Measurements from ENCODE around the gene STRN4.

The STRN4 gene

DNA sequence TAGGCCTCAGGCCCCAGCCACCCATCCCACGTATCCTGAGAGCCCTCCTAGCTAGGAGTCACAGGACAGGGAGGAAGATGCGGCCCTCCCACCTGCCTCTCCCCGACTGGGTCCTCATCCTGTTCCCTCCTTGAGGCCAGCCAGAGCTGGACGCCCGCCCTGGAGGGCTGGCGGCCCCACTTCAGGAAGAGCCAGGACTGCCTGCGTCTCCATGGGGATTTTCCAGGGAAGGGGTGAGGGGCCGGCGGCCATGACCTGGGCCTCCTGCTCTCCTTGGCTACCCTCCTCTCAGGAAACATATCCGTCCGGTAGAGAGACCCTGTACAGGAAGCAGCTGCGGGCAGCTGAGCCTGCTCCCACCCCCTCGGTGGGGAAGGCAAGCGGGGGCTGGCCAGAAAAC is 18.0 kb downstream of the STRN4 start:
- peak overlapping the region; percentile 42 for H3K9ac ChIP-seq (ENCODE audit: insufficient read length, low read depth)
- no peak overlapping the region for H3K4me3 ChIP-seq (ENCODE audit: insufficient read length, low read depth)
- H3K36me3 ChIP-seq (ENCODE audit: insufficient read depth, insufficient read length, low read length), result peaks cover 95% of the 10 kb centered on the region
- peaks cover 37% of the 10 kb centered on the region for H3K4me1 ChIP-seq (ENCODE audit: insufficient read depth, insufficient read length)
- no peaks in the 10 kb centered on the region for H3K9me3 ChIP-seq (ENCODE audit: insufficient read depth, low read length)
- no peak for DNase-seq (ENCODE audit: low read depth, low spot score)
- TF ChIP-seq YY1 (IDR thresholded peaks at IDR 0.05; ENCODE audit: insufficient read depth, insufficient read length), result no peak
- no peak for TF ChIP-seq ZNF274 (IDR thresholded peaks at IDR 0.05; ENCODE audit: low read depth, low read length)
- no peak for TF ChIP-seq SUZ12 (IDR thresholded peaks at IDR 0.05; ENCODE audit: extremely low read depth, insufficient read depth, insufficient read length)
- no peaks in the 10 kb centered on the region for H3K27me3 ChIP-seq (ENCODE audit: insufficient read depth, insufficient read length)

DNA sequence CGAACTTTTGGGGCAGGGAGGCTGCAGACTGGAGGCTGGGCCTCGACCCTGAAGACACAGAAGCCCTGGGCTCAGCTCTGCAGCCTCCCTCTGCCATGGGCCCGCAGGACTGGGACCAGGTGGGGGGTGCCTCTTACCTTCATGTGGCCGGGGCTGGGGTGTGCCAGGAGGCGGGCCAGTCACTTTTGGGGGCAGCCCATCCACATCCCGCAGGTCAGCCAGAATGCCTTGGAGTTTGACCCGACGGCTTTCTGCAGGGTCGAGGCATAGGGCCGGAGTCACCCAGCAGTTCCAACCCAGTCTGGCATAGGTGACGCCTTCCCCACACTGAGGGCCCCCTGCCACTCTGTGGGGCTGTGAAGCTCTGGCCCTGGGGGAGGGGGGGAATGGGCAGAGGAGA is 18.5 kb downstream of the STRN4 start:
- Histone ChIP-seq H3K27me3 (ENCODE audit: insufficient read depth, insufficient read length) (no peaks in the 10 kb centered on the region), H3K36me3 (ENCODE audit: insufficient read depth, insufficient read length, low read length) (peaks cover 95% of the 10 kb centered on the region), H3K4me1 (ENCODE audit: insufficient read depth, insufficient read length) (peaks cover 38% of the 10 kb centered on the region), H3K9me3 (ENCODE audit: insufficient read depth, low read length) (no peaks in the 10 kb centered on the region), H3K9ac (ENCODE audit: insufficient read length, low read depth) (peak overlapping the region; percentile 42), H3K4me3 (ENCODE audit: insufficient read length, low read depth) (no peak overlapping the region)
- no peak for DNase-seq (ENCODE audit: low read depth, low spot score)
- no peak for TF ChIP-seq ZNF274 (IDR thresholded peaks at IDR 0.05; ENCODE audit: low read depth, low read length)
- no peak for TF ChIP-seq YY1 (IDR thresholded peaks at IDR 0.05; ENCODE audit: insufficient read depth, insufficient read length)
- TF ChIP-seq SUZ12 (IDR thresholded peaks at IDR 0.05; ENCODE audit: extremely low read depth, insufficient read depth, insufficient read length), result no peak

DNA sequence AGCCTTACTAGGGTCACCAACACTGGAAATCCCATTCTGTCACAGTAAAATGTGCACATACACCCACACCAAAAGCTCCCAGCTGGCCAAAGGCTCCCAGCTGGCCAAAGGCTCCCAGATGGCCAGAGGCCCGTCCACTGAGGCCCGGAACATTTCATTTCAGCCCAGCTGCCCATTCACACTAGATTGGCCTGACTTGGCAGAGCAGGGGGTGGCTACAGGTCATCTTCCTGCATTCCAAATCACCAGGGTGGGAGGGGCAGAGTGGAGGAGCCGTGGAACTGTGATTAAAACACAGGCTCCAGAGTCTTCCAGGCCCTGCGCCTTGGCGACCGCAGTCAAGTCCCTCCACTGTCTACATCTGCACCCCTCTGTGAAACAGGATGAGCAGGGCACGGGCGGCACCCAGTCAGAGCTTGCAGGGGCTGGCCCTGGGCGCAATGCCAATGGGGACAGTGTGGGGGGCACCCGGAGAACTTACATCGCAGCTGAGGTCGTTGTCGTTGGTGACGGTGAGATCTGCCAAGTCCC is 19.2 kb downstream of the STRN4 start:
- Histone ChIP-seq H3K9ac (ENCODE audit: insufficient read length, low read depth) (no peak overlapping the region), H3K27me3 (ENCODE audit: insufficient read depth, insufficient read length) (no peaks in the 10 kb centered on the region), H3K9me3 (ENCODE audit: insufficient read depth, low read length) (no peaks in the 10 kb centered on the region), H3K4me3 (ENCODE audit: insufficient read length, low read depth) (no peak overlapping the region), H3K4me1 (ENCODE audit: insufficient read depth, insufficient read length) (peaks cover 35% of the 10 kb centered on the region), H3K36me3 (ENCODE audit: insufficient read depth, insufficient read length, low read length) (peaks cover 95% of the 10 kb centered on the region)
- no peak for DNase-seq (ENCODE audit: low read depth, low spot score)
- TF ChIP-seq ZNF274 (IDR thresholded peaks at IDR 0.05; ENCODE audit: low read depth, low read length) (no peak), SUZ12 (IDR thresholded peaks at IDR 0.05; ENCODE audit: extremely low read depth, insufficient read depth, insufficient read length) (no peak), YY1 (IDR thresholded peaks at IDR 0.05; ENCODE audit: insufficient read depth, insufficient read length) (no peak)

DNA sequence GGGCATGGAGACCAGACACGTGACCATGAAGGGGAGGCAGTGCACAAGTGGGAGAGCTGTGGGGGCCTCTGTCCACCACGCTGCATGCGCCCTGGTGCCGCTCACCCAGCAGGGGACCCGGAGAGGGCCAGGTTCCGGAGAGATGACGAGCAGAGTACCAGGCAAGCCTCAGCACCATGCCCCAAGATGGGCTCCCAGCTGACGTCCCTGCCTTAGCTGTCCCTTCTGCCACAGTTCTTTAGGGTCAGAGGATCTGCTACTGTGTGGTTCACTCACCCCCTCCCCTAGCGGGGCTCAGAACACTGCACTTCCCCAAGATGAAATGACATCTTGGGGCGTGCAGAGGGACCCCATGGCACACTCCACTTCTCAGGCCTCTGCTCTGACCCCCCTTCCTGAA is 19.7 kb downstream of the STRN4 start:
- no peak overlapping the region for H3K9ac ChIP-seq (ENCODE audit: insufficient read length, low read depth)
- peaks cover 35% of the 10 kb centered on the region for H3K4me1 ChIP-seq (ENCODE audit: insufficient read depth, insufficient read length)
- no peak for TF ChIP-seq SUZ12 (IDR thresholded peaks at IDR 0.05; ENCODE audit: extremely low read depth, insufficient read depth, insufficient read length)
- TF ChIP-seq ZNF274 (IDR thresholded peaks at IDR 0.05; ENCODE audit: low read depth, low read length), result no peak
- TF ChIP-seq YY1 (IDR thresholded peaks at IDR 0.05; ENCODE audit: insufficient read depth, insufficient read length), result no peak
- peaks cover 95% of the 10 kb centered on the region for H3K36me3 ChIP-seq (ENCODE audit: insufficient read depth, insufficient read length, low read length)
- no peak for DNase-seq (ENCODE audit: low read depth, low spot score)
- H3K4me3 ChIP-seq (ENCODE audit: insufficient read length, low read depth), result no peak overlapping the region
- no peaks in the 10 kb centered on the region for H3K9me3 ChIP-seq (ENCODE audit: insufficient read depth, low read length)
- H3K27me3 ChIP-seq (ENCODE audit: insufficient read depth, insufficient read length), result no peaks in the 10 kb centered on the region

DNA sequence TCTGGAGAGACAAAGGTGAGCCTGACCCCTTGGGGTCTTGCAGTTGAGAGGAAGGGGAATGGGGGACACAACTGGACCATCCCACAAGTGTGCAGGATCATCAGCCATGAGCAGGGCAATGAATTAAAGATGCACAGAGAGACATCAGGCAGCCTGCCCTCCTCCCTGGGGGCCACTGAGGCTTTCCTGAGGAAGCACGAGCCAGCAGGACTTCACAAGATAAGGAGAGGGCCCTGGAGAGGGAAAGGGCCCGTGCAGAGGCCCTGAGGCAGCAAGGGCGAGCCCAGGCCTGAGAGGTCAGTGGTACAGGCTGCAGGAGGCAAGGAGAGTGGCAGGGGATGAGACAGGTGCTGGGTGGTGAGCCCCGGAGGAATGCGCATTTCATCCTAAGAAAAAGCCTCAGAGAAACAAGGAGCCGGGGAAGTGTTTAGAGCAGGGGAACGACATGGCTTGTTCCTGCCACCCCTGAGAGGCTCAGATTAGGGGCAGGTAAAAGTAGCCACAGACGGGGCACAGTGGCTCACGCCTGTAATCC is 20.3 kb downstream of the STRN4 start:
- Histone ChIP-seq H3K36me3 (ENCODE audit: insufficient read depth, insufficient read length, low read length) (peaks cover 96% of the 10 kb centered on the region), H3K9me3 (ENCODE audit: insufficient read depth, low read length) (no peaks in the 10 kb centered on the region), H3K9ac (ENCODE audit: insufficient read length, low read depth) (peak overlapping the region; percentile 28), H3K27me3 (ENCODE audit: insufficient read depth, insufficient read length) (no peaks in the 10 kb centered on the region), H3K4me1 (ENCODE audit: insufficient read depth, insufficient read length) (peaks cover 34% of the 10 kb centered on the region), H3K4me3 (ENCODE audit: insufficient read length, low read depth) (no peak overlapping the region)
- TF ChIP-seq YY1 (IDR thresholded peaks at IDR 0.05; ENCODE audit: insufficient read depth, insufficient read length) (no peak), SUZ12 (IDR thresholded peaks at IDR 0.05; ENCODE audit: extremely low read depth, insufficient read depth, insufficient read length) (no peak), ZNF274 (IDR thresholded peaks at IDR 0.05; ENCODE audit: low read depth, low read length) (no peak)
- no peak for DNase-seq (ENCODE audit: low read depth, low spot score)

DNA sequence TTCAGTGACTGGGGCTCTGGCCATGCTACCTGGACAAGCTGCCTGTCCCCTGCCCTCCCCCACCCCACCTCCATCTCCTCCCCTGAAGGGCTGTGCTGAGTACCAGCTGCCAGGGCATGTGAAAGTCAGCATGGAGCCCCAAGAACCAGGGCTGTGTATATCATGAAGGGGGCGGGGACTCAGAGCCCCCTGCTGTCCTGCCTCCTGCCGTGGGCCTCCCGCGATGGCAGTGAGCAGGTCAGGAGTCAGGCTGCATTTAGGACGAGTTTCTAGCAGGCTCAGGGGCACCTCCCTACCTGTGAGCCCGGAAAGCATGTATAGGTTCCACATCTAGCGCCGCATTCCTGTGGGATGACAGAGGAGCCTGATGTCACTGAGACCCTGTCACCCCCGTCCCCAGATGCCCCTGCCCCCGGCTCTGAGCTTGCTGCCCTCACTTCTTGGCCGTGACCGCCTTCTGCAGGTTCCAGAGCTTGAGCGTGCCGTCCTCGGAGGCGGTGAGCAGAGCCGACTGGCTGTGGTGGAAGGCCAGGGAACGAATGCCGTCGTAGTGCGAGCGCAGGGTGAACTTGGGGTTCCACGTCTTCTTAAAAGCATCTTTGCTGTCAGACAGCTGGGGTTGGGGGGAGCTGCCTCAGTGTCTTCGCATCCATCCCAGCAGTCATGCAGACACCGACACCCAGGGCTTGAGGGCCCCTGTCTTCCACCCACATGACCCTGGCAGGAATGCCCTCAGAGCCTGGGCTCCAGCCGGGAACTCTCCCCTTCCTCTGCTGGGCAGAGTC is 21.0 kb downstream of the STRN4 start:
- Histone ChIP-seq H3K9me3 (ENCODE audit: insufficient read depth, low read length) (no peaks in the 10 kb centered on the region), H3K4me1 (ENCODE audit: insufficient read depth, insufficient read length) (peaks cover 32% of the 10 kb centered on the region), H3K4me3 (ENCODE audit: insufficient read length, low read depth) (no peak overlapping the region), H3K27me3 (ENCODE audit: insufficient read depth, insufficient read length) (no peaks in the 10 kb centered on the region), H3K9ac (ENCODE audit: insufficient read length, low read depth) (peak overlapping the region; percentile 28), H3K36me3 (ENCODE audit: insufficient read depth, insufficient read length, low read length) (peaks cover 96% of the 10 kb centered on the region)
- no peak for DNase-seq (ENCODE audit: low read depth, low spot score)
- TF ChIP-seq SUZ12 (IDR thresholded peaks at IDR 0.05; ENCODE audit: extremely low read depth, insufficient read depth, insufficient read length) (no peak), ZNF274 (IDR thresholded peaks at IDR 0.05; ENCODE audit: low read depth, low read length) (no peak), YY1 (IDR thresholded peaks at IDR 0.05; ENCODE audit: insufficient read depth, insufficient read length) (no peak)

DNA sequence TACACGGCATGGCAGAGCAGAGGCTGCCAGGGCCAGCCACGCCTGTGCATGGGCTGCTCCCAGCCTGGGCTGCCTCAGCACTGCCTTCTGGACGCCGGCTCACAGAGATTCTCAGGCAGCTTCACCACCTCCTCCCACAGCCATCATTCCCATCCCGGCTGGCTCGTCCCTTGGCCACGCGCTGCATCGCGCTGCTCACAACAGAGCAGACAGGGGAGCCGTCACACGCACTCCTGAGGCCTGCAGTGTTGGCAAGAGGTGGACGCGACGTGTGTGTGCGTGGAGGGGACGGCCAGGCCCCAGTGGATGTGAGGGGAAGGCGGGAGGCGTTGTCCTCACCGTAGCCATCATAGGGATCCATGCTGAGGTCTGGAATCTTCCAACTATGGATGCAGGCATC is 21.8 kb downstream of the STRN4 start:
- Histone ChIP-seq H3K4me1 (ENCODE audit: insufficient read depth, insufficient read length) (peaks cover 32% of the 10 kb centered on the region), H3K27me3 (ENCODE audit: insufficient read depth, insufficient read length) (no peaks in the 10 kb centered on the region), H3K4me3 (ENCODE audit: insufficient read length, low read depth) (no peak overlapping the region), H3K9me3 (ENCODE audit: insufficient read depth, low read length) (no peaks in the 10 kb centered on the region), H3K9ac (ENCODE audit: insufficient read length, low read depth) (no peak overlapping the region), H3K36me3 (ENCODE audit: insufficient read depth, insufficient read length, low read length) (peaks cover 88% of the 10 kb centered on the region)
- DNase-seq (ENCODE audit: low read depth, low spot score), result no peak
- TF ChIP-seq SUZ12 (IDR thresholded peaks at IDR 0.05; ENCODE audit: extremely low read depth, insufficient read depth, insufficient read length) (no peak), YY1 (IDR thresholded peaks at IDR 0.05; ENCODE audit: insufficient read depth, insufficient read length) (no peak), ZNF274 (IDR thresholded peaks at IDR 0.05; ENCODE audit: low read depth, low read length) (no peak)
